HG03135 (cell line): Measurements from ENCODE around the gene EMILIN2.

ENCODE experiments used
- ATAC-seq: cut with Tn5 transposase; IDR thresholded peaks from one replicate; pipeline ENCODE4 v1.9.1; 2021; ENCODE audit warnings: mild to moderate bottlenecking, moderate library complexity; ENCODE audit not compliant: unreplicated experiment

EMILIN2 gene

DNA sequence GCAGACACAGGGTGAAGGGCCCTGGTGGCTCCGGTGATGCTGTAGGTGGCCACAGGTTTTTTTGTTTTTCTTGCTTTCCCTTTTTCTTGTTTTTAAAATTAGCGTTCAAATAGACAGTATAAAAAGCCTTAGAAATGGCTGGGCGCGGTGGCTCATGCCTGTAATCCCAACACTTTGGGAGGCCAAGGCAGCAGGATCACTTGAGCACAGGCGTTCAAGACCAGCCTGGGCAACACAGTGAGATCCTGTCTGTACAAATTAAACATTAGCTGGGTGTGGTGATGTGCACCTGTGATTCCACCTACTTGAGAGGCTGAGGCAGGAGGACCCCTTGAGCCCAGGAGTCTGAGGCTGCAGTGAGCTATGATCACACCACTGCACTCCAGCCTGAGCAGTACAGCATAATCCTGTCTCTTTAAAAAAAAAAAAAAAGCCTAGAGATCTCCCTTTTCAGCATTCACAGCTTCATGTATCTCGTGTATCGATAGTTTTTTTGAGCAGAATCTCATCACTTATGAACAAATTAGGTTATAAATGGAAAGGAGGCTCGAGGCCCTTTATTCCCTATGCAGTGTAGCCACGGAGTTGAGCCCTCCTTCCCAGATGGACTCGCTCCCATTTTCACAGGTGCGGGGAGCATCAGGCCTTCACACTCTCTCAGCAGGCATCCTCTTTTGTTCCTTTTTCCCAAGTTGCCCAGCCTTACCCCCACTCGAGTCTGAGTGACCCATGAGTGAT, 50.8 kb downstream of the EMILIN2 start:
- no peak for ATAC-seq

DNA sequence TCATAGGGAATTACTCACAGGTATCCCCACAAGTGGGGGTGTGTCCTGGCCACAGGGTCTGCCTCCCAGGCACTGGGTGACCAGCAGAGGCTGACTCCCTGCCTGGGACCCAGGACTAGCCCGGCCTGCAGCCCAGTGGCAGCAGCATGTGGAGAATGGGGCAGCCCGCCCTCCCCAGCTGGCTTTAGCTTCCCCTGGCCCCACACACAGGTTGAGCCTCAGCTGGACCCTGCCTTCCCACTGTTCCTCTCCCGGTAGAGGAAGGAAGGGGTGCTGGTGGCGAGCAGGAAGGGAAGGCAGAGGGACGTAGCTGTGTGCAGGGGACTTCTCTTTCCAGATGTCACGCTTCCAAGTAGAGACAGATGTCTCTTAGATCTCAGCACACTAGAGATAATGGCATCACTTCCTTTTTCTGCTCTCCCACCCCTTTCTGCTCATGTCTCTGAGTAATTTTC, 51.4 kb downstream of the EMILIN2 start:
- no peak for ATAC-seq

DNA sequence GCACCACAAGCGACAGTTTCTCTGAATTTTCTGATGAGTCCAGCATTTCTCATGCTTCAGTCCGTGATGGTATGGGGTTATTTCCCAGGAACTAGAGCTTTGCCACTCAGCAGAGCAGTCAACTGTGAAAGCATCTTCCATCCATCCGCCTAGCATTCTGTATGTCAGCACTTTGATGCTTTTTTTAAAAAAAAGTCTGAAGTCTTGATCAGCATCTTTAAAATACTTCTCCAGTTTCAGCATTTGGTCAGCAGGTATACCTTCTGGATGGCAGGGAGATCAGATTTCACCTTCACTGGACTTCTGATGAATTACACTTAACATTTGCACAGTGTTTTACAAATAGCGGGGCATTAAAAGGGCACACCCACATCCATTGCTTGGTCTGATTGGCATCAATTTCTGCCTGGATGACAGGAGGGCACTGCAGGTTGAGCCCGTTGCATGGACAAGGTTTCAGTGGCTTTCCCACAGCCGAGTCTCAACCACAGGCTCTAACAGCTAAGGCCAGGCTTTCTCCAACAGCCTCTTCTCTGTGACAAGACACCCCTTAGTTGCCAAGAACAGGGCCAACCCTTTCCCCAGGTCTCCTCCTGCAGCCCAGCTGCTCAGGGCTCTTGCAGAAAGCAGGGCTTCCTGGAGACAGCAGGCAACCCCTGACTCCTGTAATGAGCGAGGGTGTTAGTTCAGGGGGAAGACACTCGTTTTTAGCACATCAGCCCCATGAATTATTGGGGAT, 54.0 kb downstream of the EMILIN2 start:
- ATAC-seq = no peak

DNA sequence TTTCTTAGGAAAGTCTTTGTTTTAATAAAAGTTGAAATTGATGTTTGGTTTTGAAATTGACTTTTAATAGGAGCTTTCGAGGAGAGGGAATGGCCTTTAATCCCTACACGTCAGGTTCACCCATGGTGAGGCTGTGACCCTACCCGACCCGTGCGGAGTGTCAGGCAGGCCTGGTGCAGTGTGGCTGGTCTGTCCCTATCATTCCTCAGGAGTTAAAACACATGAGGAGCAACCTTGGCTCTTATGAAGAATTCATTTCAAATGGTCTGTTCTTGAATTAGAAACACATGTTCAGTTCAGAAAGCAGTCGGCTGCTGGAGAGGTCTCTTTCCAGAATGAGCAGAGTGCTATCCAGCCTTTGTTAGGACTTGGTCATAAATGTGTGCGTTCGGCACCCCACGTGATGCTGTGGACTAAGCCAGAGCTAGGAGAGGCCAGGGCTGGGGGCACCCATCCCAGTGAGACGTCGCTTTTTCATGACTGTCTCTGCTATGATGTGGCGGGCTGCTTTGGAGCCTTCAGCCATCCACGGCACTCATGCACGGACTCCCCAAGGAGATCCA, 54.7 kb downstream of the EMILIN2 start:
- no peak for ATAC-seq

DNA sequence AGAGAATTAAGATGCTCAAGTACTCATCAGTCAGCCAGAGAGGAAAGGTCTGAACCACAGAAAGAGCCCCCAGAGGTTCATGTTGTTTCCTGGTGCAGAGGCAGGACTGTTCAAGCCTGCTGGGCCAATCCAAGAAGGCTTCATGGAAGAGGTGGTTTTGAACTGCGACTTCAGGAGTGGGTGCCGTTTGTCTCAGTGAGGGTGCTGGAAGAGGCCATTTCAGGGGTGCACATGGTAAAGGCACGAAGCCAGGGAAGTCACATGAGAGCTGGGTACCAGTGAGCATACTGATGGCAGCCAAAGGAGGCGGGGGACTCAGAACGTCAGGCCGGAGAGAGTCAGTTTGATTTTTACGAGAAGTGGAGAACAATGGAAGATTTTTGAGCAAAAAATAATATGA, 55.5 kb downstream of the EMILIN2 start:
- no peak for ATAC-seq

DNA sequence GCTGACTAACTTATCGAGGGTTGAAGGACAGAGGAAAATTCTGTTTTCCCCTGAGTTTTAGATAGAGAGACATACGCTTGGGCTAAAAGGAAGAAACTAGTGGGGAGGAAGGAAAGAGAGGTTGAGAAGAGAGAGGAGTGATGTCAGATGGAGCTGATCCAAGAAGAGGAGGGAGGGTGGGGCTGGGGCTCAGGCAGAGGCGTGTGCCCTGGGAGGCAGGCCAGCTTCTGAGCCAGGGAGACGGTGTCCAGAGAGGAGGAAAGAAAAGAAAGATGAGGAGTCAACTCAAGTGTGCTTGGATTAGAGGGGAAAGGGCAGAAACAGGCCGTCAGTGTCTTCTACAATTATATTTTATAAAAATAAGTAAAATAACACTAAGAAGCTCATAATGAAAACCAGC, 56.2 kb downstream of the EMILIN2 start:
- ATAC-seq = no peak

DNA sequence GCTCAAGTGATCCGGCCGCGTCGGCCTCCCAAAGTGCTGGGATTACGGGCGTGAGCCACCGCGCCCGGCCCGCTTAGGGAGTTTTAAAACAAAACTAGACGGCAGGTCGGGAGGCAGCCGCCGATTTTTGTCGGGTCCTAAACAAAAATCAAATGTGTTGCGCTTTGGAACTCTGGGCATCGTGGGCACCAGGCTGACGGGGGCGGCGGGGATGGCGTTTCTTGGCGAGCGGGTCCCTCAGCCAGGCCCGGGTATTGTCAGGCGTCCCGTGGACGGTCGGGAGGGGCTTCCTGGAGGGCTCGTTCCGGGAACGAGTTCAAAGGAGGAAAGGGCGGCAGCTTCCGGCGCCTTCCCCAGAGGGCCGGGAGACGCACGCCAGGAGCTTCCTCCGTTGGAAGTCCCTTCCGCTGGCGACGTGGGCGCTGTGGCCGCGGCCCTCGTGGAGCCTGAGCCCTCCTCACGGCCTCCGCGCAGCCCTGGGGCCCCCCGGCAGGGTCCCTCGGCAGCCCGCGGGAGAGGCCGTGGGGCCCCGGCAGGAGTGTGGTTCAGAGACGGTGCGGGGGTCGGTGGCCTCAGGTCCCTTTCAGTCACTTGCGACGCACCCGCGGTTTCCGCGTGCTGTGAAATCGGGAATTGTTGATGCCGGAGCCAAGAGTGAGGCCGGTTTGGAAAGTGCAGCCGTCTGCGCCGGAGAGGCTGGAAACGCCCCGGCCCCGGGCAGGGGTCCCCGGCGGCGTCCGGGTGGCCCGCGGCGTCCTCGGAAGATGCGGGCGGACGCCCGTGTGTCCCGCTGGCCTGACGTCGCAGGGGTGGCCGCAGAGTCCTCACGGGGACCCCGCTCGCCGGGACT, 59.3 kb downstream of the EMILIN2 start:
- peak; percentile 29 for ATAC-seq

DNA sequence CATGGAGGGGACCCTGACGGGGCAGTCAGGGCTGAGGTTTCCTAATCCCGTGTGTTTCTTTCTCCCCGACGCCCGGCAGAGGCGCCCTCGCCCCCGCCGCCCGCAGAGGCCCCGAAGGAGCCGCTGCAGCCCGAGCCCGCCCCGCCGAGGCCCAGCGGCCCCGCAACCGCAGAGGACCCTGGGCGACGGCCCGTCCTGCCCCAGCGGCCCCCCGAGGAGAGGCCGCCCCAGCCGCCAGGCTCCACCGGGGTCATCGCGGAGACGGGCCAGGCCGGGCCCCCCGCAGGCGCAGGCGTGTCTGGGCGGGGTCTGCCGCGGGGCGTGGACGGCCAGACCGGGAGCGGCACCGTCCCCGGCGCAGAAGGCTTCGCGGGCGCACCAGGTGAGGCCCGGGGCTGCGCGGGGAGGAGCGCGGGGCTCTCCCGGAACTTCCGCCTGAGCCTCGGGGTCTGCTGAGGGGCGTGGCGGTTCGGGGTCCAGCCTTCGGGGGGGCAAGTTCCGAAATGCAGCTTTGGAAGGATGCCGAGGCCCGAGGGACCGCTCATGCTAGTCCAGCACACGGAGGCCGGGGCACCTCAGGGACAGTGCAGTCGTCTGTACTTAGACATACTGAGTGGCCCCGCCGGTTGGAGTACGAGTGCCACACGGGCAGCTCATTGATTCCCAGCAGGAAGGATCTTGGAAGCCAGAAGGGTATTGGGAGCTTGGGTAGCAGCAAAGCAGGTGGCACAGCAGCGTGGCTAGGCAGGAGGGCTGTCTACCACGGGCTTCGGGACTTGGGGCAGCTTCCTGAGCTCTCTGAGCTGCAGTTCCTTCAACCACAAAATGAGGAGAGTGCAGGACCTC, 60.1 kb downstream of the EMILIN2 start:
- ATAC-seq = peak; percentile 61

DNA sequence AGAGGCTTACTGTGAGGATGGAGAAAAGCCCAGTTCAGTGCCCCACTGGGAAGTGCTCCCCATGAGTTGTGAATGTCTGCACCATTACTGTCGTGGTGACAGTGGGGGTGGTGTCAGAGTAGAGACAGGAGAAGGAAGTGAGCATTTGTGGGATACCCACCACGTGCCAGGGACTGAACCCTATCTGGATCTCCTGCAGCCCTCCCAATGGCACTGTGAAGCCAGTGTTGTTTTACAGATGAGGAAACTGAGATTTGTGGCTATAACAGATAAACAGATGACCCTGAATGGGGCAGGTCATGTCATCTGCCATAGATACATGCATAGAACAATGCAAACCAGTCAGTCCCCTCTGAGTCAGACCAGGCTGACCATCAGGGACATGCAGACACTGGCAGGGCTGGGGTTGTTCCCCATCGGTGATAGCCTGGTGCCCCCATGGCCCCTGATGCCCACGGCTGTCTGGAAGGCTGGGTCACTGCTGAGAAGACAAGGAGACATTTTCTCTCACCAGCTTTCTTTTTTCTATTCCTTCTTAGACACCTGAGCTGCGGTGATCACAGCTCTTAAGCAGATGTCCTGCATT, 60.8 kb downstream of the EMILIN2 start:
- ATAC-seq = no peak

DNA sequence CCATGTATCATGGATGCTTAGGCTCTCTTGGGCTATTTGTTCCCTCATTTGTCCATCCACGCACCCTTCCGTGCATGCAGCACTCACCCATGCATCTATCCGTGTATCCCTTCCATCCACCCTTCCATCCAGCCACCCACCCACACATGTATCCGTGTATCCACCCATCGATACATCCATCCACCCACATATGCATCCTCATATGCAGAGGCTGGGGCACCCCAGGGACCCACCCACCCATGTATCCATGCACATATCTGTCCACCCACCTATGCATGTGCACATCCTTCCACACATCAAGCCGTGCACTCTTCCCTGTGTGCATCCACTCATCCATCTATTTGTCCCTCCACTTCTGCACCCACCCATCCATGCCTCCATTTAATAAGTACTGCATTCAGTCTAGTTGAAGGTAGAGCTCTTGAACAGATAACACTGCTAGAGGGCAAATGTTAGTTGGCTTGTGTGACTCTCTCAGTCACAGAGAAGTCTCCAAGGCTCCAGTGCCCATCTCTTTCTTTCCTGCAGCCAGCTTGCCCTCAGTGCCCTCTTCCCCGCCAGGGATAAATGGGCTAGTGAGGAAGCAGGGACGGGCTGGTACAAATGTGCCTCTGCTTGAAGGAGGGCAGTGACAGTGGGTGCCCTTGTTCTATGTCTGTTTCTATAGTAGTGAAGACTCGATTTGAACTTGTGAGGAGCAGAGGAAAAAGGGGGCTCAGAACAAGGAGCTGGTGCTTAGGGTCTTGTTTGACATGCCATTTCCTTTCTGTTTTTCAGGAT, 61.5 kb downstream of the EMILIN2 start:
- ATAC-seq = no peak

DNA sequence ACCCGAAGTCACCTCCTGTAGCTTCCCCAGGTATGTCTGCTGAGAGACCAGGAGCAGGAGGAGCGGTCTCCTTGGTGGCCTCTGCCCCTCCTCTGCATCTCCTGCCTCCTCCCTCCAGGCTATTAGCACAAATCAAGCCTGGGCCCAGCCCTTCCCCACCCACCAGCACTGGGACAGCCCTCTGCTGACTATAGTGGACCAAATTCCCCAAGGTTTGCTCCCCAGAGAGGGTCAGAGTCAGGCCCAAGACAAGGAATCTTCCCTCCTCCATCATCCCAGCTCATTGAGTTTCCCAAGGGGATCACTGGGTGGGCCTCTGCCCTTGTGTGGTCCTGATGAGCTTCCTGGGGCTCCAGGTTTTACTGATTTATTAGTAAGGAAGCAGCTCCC, 62.1 kb downstream of the EMILIN2 start:
- ATAC-seq = no peak

DNA sequence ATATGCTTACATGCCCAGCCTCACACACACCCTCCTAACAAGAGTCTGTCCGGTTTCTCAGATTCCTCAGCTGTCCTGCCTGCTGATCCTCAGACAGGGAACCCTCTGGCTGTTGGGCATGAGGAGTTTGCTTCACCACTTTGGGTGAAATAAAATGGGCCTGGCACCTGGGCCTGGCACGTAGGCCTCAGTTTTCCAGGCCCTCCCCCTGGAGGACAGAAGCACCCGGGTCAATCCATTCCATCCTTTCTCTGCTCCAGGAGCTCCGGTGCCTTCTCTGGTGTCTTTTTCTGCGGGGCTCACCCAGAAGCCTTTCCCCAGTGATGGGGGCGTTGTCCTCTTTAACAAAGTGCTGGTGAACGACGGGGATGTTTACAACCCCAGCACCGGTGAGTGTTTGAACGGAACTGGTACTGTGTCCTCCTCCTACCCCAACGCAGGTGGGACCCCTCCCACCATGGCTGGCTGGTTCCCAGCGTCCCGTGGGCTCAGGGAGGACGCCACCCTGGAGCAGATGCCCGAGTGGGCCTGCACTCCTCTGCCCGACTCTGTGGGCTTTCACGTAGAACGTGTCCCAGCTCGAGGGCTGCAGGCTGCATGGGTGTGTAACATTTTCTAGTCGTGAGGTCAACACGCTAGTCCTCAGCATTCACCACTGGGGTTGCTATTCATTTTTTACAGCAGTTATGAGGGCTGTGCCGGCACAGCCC, 62.8 kb downstream of the EMILIN2 start:
- ATAC-seq = no peak

DNA sequence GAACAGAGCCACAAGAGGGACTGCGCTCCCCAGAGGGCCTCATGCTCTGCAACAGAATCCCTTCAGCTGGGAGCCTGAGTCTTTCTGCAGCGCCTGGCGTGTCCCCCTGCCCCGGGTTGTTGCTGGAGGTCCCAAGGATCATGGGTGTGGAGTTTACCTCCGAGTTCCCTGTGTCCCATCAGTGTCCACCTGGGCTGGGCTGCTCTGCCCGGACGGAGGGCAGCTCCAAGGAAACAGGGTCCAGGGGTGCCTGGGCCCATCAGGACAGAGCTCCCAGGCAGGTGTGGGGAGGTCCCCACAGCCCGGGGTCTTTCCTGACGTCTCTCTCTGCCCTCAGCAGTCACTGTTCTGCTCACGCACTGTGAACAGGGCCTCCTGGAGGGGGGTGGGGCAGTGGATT, 63.5 kb downstream of the EMILIN2 start:
- no peak for ATAC-seq

DNA sequence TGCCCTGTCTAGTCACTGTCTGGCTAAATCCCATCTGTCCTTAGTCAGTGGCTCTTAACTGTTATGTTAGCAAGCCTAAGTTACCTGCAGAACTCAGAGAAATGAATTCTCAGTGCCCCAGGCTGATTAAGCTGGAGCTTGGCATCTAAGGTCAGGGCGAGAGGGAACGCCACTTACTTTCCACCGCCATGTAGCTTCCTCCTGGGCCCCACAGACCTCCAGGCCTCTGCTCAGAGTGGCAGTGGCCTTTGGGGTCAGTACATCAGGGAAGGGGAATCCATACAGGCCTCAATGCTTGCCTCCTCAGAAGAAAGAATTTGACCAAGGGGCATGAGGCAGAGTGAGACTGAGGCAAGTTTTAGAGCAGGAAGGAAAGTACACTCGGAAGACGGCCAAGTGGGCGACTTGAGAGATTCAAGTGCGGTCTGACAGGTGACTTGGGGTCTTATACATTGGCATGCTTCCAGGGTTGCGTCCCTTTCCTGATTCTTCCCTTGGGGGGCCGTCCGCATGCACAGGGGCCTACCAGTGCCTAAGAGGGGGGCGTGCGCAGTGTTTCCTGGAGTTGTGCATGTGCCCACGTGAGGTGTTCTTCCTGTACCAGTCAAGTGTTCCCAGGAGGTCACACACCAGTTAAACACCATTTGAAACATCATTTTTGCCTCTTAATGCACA, 64.1 kb downstream of the EMILIN2 start:
- ATAC-seq = no peak

DNA sequence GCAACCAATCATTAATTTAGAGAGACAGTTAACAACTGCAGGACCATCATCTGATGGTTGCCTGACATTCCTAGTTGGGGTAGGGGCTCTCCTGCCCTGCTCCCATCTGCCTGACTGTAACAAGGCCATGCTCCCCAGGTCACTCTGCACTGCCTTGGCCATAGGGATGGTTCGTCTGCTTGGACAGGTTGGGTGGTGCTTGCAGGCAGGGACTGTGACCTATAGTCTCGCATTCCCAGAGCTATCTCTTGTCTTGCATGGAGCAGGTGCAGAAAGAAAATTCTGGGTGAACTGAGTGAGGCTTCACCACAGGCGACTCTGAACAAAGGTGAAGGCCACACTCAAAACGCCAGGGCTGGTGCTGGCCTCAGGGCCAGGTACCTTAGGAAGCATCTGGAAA, 64.7 kb downstream of the EMILIN2 start:
- ATAC-seq = no peak

DNA sequence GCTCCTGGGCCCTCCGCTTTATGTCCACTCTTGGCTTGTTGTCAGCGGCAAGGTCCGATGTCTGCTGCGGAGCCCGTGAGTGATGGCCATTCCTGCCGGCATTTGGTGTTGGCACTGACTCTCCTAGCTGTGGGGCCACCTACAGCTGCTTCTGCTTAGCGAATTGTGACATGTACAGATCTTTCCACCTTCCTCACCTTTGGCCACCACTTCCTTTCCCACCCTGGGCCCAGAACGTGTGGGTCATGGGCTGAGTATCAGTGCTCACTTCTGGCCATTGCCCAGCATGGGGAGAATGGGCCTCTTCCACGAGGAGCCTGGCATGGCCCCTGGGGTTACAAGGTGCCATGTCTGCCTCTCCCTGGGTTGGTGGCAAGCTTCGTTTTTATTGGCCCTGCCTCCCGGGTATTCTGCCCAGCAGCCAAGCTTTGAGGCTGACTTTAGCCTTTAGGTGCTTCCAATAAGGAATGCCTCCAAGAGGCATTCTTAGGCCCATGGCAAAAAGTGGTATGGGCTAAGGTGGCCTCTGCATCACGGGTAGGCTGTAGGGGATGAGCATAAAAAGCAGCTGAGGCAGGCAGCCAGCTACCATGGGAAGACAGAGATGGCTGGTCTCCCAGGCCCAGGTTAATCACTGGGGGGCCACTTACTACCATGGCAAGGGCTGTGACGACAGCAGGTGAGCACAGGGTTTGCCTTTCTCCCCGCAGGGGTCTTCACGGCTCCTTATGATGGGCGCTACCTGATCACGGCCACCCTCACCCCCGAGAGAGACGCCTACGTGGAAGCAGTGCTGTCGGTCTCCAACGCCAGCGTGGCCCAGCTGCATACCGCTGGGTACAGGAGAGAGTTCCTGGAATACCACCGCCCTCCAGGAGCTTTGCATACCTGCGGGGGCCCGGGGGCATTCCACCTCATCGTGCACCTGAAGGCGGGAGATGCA, 65.8 kb downstream of the EMILIN2 start:
- ATAC-seq = no peak
